GM23338 (cell line): Measurements from ENCODE around the gene PAF1.

Source experiments
- CTCF ChIP-seq, 2 experiments: fragments of 200-600 bp in 1 of 2; sonication (generic) in 1 of 2; conservative IDR thresholded peaks; 2 replicates each; pipeline versions ENCODE4 v1.5.1 to v1.6.1; 2016 to 2017; ENCODE audit warnings: antibody characterized with exemption in 2 of 2, low read depth in 2 of 2, mild to moderate bottlenecking in 2 of 2, moderate library complexity in 1 of 2
- EZH2phosphoT487 ChIP-seq: fragments of 200-600 bp; sonication (generic); IDR thresholded peaks from one replicate; pipeline ENCODE4 v1.8.1; 2018; ENCODE audit warnings: antibody characterized with exemption; ENCODE audit not compliant: unreplicated experiment
- JUNB ChIP-seq: IDR thresholded peaks from one replicate; pipeline ENCODE4 v1.6.1; 2016; ENCODE audit warnings: antibody characterized with exemption; ENCODE audit not compliant: unreplicated experiment
- POLR2AphosphoS5 ChIP-seq: IDR thresholded peaks from 2 replicates; pipeline ENCODE4 v1.6.1; 2016; ENCODE audit warnings: antibody characterized with exemption, low read depth
- REST ChIP-seq: IDR thresholded peaks from one replicate; pipeline ENCODE4 v1.6.1; 2018; ENCODE audit warnings: antibody characterized with exemption; ENCODE audit not compliant: unreplicated experiment

GRCh38 chr19:39345956-39346355 lies 45.0 kb downstream of the PAF1 start:
- peak in 1 of 2 experiments; percentile 21; a peak in 2 of 4 replicates for TF ChIP-seq CTCF (conservative IDR thresholded peaks at IDR 0.05; ENCODE audit: low read depth in 2 of 2)
- no peak for TF ChIP-seq EZH2phosphoT487
- TF ChIP-seq JUNB, result no peak
- no peak for TF ChIP-seq POLR2AphosphoS5
- no peak for TF ChIP-seq REST
